LNCAP (cell line): ENCODE measurements around the gene ARFIP1.

Source experiments
- CTCF ChIP-seq: fragments of 450-650 bp; IDR thresholded peaks from 2 replicates; pipeline ENCODE4 v1.5.1; 2017; ENCODE audit warnings: mild to moderate bottlenecking

Gene ARFIP1

GRCh38 chr4:152805071-152805650, 25.4 kb downstream of the ARFIP1 start:
- TF ChIP-seq CTCF = no peak

- TF ChIP-seq CTCF = no peak
These were observed 26.1 kb downstream of the ARFIP1 start for GRCh38 chr4:152805818-152806217.

GRCh38 chr4:152806501-152807125, 26.9 kb downstream of the ARFIP1 start:
- TF ChIP-seq CTCF = no peak

GRCh38 chr4:152807294-152807829, 27.6 kb downstream of the ARFIP1 start:
- no peak for TF ChIP-seq CTCF

GRCh38 chr4:152808670-152809069, 28.9 kb downstream of the ARFIP1 start:
- TF ChIP-seq CTCF = no peak

- TF ChIP-seq CTCF = no peak
These were observed 31.0 kb downstream of the ARFIP1 start for GRCh38 chr4:152810715-152811287.

- no peak for TF ChIP-seq CTCF
These were observed 35.3 kb downstream of the ARFIP1 start for GRCh38 chr4:152815078-152815477.
